IMR-90 (cell line): ENCODE measurements around the gene CDR2L. TPM values are rescaled to one million over a fixed set of nuclear protein-coding genes. Genes with fewer than 3 reads are reported as not detected.

Experiments
- ATAC-seq: fragments of 200-7000 bp; cut with Tn5 transposase; 2 replicates; pipeline ENCODE4 v1.9.1; 2020; ENCODE audit warnings: low read depth, mild to moderate bottlenecking, moderate library complexity
- BruUV-seq: library from RNA; stranded (reverse); fragments of 400-500 nt; replicated peaks from 2 replicates; lab custom pipeline; 2021; lab: Mats Ljungman, UMichigan
- CTCF ChIA-PET: fragments of 300-600 bp; formaldehyde crosslinking; extraction: SDS; loops from one replicate; lab custom pipeline; 2021; ENCODE audit warnings: antibody characterized with exemption; lab: Yijun Ruan, JAX
- POLR2A ChIA-PET: fragments of 300-600 bp; sonication (Branson Sonifier 250); formaldehyde crosslinking; loops from one replicate; lab custom pipeline; 2022; ENCODE audit warnings: antibody characterized with exemption; ENCODE audit not compliant: unreplicated experiment; lab: Charles Lee
- DNase-seq: peaks from one replicate; pipeline ENCODE4 v3.0.0; 2013
- H2AFZ ChIP-seq: replicated peaks from 2 replicates; pipeline ENCODE3; 2013; ENCODE audit warnings: low read length, mild to moderate bottlenecking; ENCODE audit not compliant: poor library complexity
- H2AK5ac ChIP-seq: 2 replicates; pipeline ENCODE4 v1.6.1; 2013; ENCODE audit warnings: low read depth, low read length, inconsistent platforms
- H2AK9ac ChIP-seq: replicated peaks from 2 replicates; pipeline ENCODE3; 2013; ENCODE audit warnings: mild to moderate bottlenecking, low read depth, low read length, moderate library complexity; ENCODE audit not compliant: poor library complexity
- H2BK120ac ChIP-seq: 2 replicates; pipeline ENCODE4 v1.6.1; 2013; ENCODE audit warnings: low read depth, low read length, inconsistent platforms
- H2BK15ac ChIP-seq: 3 replicates; pipeline ENCODE4 v1.6.1; 2013; ENCODE audit warnings: low read depth, low read length, inconsistent platforms
- H2BK20ac ChIP-seq: 2 replicates; pipeline ENCODE4 v1.6.1; 2013; ENCODE audit warnings: low read depth, mild to moderate bottlenecking, inconsistent platforms, low read length, moderate library complexity
- H2BK5ac ChIP-seq: 2 replicates; pipeline ENCODE4 v1.6.1; 2013; ENCODE audit warnings: mild to moderate bottlenecking, low read depth, low read length, inconsistent platforms; ENCODE audit not compliant: poor library complexity, severe bottlenecking
- H3K14ac ChIP-seq: replicated peaks from 2 replicates; pipeline ENCODE4 v1.6.1; 2013; ENCODE audit warnings: low read depth, low read length, inconsistent platforms
- H3K18ac ChIP-seq: 2 replicates; pipeline ENCODE4 v1.6.1; 2013; ENCODE audit warnings: low read depth, low read length, control low read depth
- H3K23ac ChIP-seq: 2 replicates; pipeline ENCODE4 v1.6.1; 2013; ENCODE audit warnings: low read depth, low read length, inconsistent platforms
- H3K27ac ChIP-seq: 2 replicates; pipeline ENCODE4 v1.5.1; 2013; ENCODE audit warnings: mild to moderate bottlenecking, control low read depth, low read length; ENCODE audit not compliant: insufficient read depth
- H3K27me3 ChIP-seq: 2 replicates; pipeline ENCODE4 v1.6.1; 2013; ENCODE audit warnings: low read length; ENCODE audit not compliant: control insufficient read depth, insufficient read depth
- H3K36me3 ChIP-seq: 2 replicates; pipeline ENCODE4 v1.6.1; 2013; ENCODE audit warnings: low read length, mixed read lengths; ENCODE audit not compliant: control insufficient read depth, insufficient read depth
- H3K4ac ChIP-seq: 2 replicates; pipeline ENCODE4 v1.6.1; 2013; ENCODE audit warnings: low read depth, low read length, inconsistent platforms
- H3K4me1 ChIP-seq: 2 replicates; pipeline ENCODE4 v1.6.1; 2013; ENCODE audit warnings: low read length, mixed read lengths; ENCODE audit not compliant: control insufficient read depth, insufficient read depth
- H3K4me2 ChIP-seq: 2 replicates; pipeline ENCODE4 v1.6.1; 2013; ENCODE audit warnings: low read depth, mild to moderate bottlenecking, control low read depth, low read length, moderate library complexity
- H3K4me3 ChIP-seq: 2 replicates; pipeline ENCODE4 v1.5.1; 2013; ENCODE audit warnings: low read depth, mild to moderate bottlenecking, control low read depth, low read length, moderate library complexity; ENCODE audit not compliant: insufficient read depth
- H3K56ac ChIP-seq: 2 replicates; pipeline ENCODE4 v1.6.1; 2013; ENCODE audit warnings: low read length, inconsistent platforms; ENCODE audit not compliant: insufficient read depth; ENCODE audit errors: extremely low read depth
- H3K79me1 ChIP-seq, 2 experiments: 2 replicates each; pipeline ENCODE4 v1.6.1; 2013; ENCODE audit warnings: low read length in 2 of 2, inconsistent platforms in 1 of 2, low read depth in 1 of 2
- H3K9ac ChIP-seq: 2 replicates; pipeline ENCODE4 v1.6.1; 2013; ENCODE audit warnings: low read depth, low read length, control low read depth
- H3K9me1 ChIP-seq: 2 replicates; pipeline ENCODE4 v1.6.1; 2013; ENCODE audit warnings: low read length, inconsistent platforms; ENCODE audit not compliant: insufficient read depth
- H3K9me3 ChIP-seq: 2 replicates; pipeline ENCODE4 v1.6.1; 2013; ENCODE audit warnings: low read length; ENCODE audit not compliant: control insufficient read depth, insufficient read depth
- H4K20me1 ChIP-seq: 2 replicates; pipeline ENCODE4 v1.6.1; 2013; ENCODE audit warnings: low read length, inconsistent platforms; ENCODE audit not compliant: insufficient read depth
- H4K5ac ChIP-seq: 2 replicates; pipeline ENCODE4 v1.6.1; 2013; ENCODE audit warnings: mild to moderate bottlenecking, low read depth, low read length, control low read depth
- H4K8ac ChIP-seq, 2 experiments: 2 replicates each; pipeline ENCODE4 v1.6.1; 2013; ENCODE audit warnings: low read depth in 2 of 2, low read length in 2 of 2, control low read depth in 1 of 2, inconsistent platforms in 1 of 2
- H4K91ac ChIP-seq: 2 replicates; pipeline ENCODE4 v1.6.1; 2013; ENCODE audit warnings: low read depth, low read length, inconsistent platforms; ENCODE audit not compliant: insufficient read depth
- BHLHE40 ChIP-seq: fragments of 150-350 bp; IDR thresholded peaks from 2 replicates; pipeline ENCODE4 v1.6.1; 2016; ENCODE audit warnings: mild to moderate bottlenecking, low read depth, low read length
- CEBPB ChIP-seq: IDR thresholded peaks from 2 replicates; pipeline ENCODE4 v1.6.1; 2012; ENCODE audit warnings: low read depth, low read length, improper control_type of control experiment
- CHD1 ChIP-seq: IDR thresholded peaks from 2 replicates; pipeline ENCODE4 v1.6.1; 2012; ENCODE audit warnings: low read depth, low read length, improper control_type of control experiment
- FOS ChIP-seq: fragments of 150-350 bp; IDR thresholded peaks from 2 replicates; pipeline ENCODE4 v1.6.1; 2016; ENCODE audit warnings: low read depth, low read length
- MAFK ChIP-seq: IDR thresholded peaks from 2 replicates; pipeline ENCODE4 v1.6.1; 2012; ENCODE audit warnings: low read depth, low read length, improper control_type of control experiment
- MAZ ChIP-seq: IDR thresholded peaks from 2 replicates; pipeline ENCODE4 v1.6.1; 2012; ENCODE audit warnings: low read depth, mild to moderate bottlenecking, low read length, improper control_type of control experiment, moderate library complexity, borderline replicate concordance
- MXI1 ChIP-seq: IDR thresholded peaks from 2 replicates; pipeline ENCODE4 v1.6.1; 2012; ENCODE audit warnings: low read depth, mild to moderate bottlenecking, low read length, moderate library complexity, borderline replicate concordance
- NFE2L2 ChIP-seq: fragments of 150-350 bp; IDR thresholded peaks from 2 replicates; pipeline ENCODE4 v1.6.1; 2016; ENCODE audit warnings: low read depth, mild to moderate bottlenecking, low read length
- POLR2A ChIP-seq: IDR thresholded peaks from 2 replicates; pipeline ENCODE4 v1.6.1; 2012; ENCODE audit warnings: mild to moderate bottlenecking, low read depth, low read length
- RAD21 ChIP-seq: IDR thresholded peaks from 2 replicates; pipeline ENCODE4 v1.6.1; 2012; ENCODE audit warnings: low read length, improper control_type of control experiment
- RCOR1 ChIP-seq: IDR thresholded peaks from 2 replicates; pipeline ENCODE4 v1.6.1; 2012; ENCODE audit warnings: mild to moderate bottlenecking, low read length, improper control_type of control experiment; ENCODE audit not compliant: insufficient replicate concordance
- RFX5 ChIP-seq: IDR thresholded peaks from 2 replicates; pipeline ENCODE4 v1.8.0; 2012; ENCODE audit warnings: low read depth, mild to moderate bottlenecking, low read length, moderate library complexity
- SMC3 ChIP-seq: fragments of 150-350 bp; IDR thresholded peaks from 2 replicates; pipeline ENCODE4 v1.6.1; 2016; ENCODE audit warnings: low read depth, mild to moderate bottlenecking, antibody characterized with exemption, low read length, moderate library complexity
- WGBS, 2 experiments: methylation state at CpG; one replicate each; pipeline versions ENCODE4 v1.1.5 to v1.1.7; 2013; ENCODE audit warnings: missing lambda C conversion rate in 2 of 2; ENCODE audit not compliant: insufficient read length in 1 of 2; ENCODE audit errors: extremely low coverage in 2 of 2; 5-methylcytosine and 5-hydroxymethylcytosine counted together
- dilution Hi-C: fragments of 300-500 bp; cut with HindIII; formaldehyde crosslinking; loops from one replicate; pipeline ENCODE4 v1.14.3; 2018; ENCODE audit warnings: low sequenced_read_pairs; ENCODE audit not compliant: unreplicated experiment
- in situ Hi-C: fragments of 300-500 bp; cut with MboI; formaldehyde crosslinking; loops from 3 replicates; pipeline ENCODE4 v1.14.3; 2019; ENCODE audit warnings: low sequenced_read_pairs, inconsistent platforms, mixed read lengths
- intact Hi-C: fragments of 100-400 bp; cut with micrococcal nuclease; formaldehyde crosslinking; loops from 2 replicates; pipeline ENCODE4 v1.10.0; 2022
- polyA plus RNA-seq, 3 experiments: library from polyadenylated mRNA; depleted of rRNA; stranded (reverse); fragments of >200 nt; gene quantifications; 2 replicates each; pipeline ENCODE4 v1.2.3, GENCODE V29; 2012; ENCODE audit warnings: low replicate concordance in 1 of 3
- total RNA-seq: library from RNA; depleted of rRNA; stranded (reverse); fragments of >200 nt; gene quantifications from 2 replicates; pipeline ENCODE4 v1.2.3, GENCODE V29; 2012
- TF ChIP-seq, protein P1 (sequence below): fragments of 150-350 bp; IDR thresholded peaks from 2 replicates; pipeline ENCODE4 v1.6.1; 2016; ENCODE audit warnings: low read depth, mild to moderate bottlenecking, low read length, moderate library complexity, borderline replicate concordance
- TF ChIP-seq, protein P2 (sequence below): fragments of 150-350 bp; IDR thresholded peaks from 2 replicates; pipeline ENCODE4 v1.6.1; 2017; ENCODE audit warnings: mild to moderate bottlenecking, antibody characterized with exemption, low read length, low read depth
- TF ChIP-seq, protein P3 (sequence below): conservative IDR thresholded peaks from 2 replicates; pipeline ENCODE4 v1.5.1; 2012; ENCODE audit warnings: mild to moderate bottlenecking, low read depth, low read length, improper control_type of control experiment

Gene CDR2L
- total and polyA plus RNA-seq, 2 of the 4 experiments (the other 2 are of a cell fraction) = 5.7 to 18.9 TPM

DNA sequence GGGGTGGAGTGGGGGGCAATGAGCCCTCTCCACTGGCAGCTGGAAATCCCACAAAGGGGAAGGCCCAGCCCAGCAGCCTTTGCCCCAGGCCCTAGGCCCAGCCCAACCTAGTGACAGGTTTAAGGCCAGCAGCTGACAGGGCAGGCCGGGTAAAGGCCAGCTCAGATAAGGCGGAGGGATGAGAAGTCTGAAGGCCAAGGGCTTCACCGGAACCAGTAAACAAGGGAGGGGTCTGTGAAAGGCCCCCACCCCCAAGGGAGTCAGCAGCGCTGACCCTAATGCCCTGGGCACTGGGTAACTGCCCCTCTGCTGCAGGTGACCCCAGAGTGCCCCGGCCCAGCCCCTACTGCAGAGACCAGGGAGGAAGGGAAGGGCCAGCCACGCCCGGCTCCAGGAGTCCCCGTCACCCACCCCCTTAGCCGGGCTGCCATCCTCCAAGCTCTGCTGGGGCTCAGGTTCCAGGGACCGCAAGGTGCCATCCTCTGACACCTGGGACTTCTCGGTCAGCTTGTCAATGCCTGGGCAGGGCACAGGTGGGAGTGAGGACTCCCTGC, 34.2 kb upstream of the CDR2L start:
- H3K9ac ChIP-seq = no peak overlapping the region
- H2AK5ac ChIP-seq = no peak overlapping the region
- H2AK9ac ChIP-seq = no peak overlapping the region
- no peak overlapping the region for H4K91ac ChIP-seq
- no peak overlapping the region for H3K4me3 ChIP-seq
- H2BK120ac ChIP-seq = no peak overlapping the region
- dilution Hi-C loops = no loop called here
- WGBS, 2 experiments = 82% methylated on average over 2 of the region's 11 CpGs; no CpG with 5 or more reads in 1 of the 2 experiments
- no peak overlapping the region for H3K18ac ChIP-seq
- no peak overlapping the region for H3K23ac ChIP-seq
- BruUV-seq = no TSS peak
- no peaks in the 10 kb centered on the region for H3K9me1 ChIP-seq
- TF ChIP-seq RAD21 = no peak
- TF ChIP-seq MAFK = no peak
- no peak for TF ChIP-seq POLR2A
- TF ChIP-seq FOS = no peak
- TF ChIP-seq SMC3 = no peak
- TF ChIP-seq, protein P1, sequence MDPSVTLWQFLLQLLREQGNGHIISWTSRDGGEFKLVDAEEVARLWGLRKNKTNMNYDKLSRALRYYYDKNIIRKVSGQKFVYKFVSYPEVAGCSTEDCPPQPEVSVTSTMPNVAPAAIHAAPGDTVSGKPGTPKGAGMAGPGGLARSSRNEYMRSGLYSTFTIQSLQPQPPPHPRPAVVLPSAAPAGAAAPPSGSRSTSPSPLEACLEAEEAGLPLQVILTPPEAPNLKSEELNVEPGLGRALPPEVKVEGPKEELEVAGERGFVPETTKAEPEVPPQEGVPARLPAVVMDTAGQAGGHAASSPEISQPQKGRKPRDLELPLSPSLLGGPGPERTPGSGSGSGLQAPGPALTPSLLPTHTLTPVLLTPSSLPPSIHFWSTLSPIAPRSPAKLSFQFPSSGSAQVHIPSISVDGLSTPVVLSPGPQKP = no peak
- no peak for TF ChIP-seq MAZ
- no peak for TF ChIP-seq RFX5
- no peak for TF ChIP-seq CHD1
- TF ChIP-seq NFE2L2 = no peak
- TF ChIP-seq CEBPB = no peak
- TF ChIP-seq, protein P2, sequence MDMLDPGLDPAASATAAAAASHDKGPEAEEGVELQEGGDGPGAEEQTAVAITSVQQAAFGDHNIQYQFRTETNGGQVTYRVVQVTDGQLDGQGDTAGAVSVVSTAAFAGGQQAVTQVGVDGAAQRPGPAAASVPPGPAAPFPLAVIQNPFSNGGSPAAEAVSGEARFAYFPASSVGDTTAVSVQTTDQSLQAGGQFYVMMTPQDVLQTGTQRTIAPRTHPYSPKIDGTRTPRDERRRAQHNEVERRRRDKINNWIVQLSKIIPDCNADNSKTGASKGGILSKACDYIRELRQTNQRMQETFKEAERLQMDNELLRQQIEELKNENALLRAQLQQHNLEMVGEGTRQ = no peak
- TF ChIP-seq, protein P3, sequence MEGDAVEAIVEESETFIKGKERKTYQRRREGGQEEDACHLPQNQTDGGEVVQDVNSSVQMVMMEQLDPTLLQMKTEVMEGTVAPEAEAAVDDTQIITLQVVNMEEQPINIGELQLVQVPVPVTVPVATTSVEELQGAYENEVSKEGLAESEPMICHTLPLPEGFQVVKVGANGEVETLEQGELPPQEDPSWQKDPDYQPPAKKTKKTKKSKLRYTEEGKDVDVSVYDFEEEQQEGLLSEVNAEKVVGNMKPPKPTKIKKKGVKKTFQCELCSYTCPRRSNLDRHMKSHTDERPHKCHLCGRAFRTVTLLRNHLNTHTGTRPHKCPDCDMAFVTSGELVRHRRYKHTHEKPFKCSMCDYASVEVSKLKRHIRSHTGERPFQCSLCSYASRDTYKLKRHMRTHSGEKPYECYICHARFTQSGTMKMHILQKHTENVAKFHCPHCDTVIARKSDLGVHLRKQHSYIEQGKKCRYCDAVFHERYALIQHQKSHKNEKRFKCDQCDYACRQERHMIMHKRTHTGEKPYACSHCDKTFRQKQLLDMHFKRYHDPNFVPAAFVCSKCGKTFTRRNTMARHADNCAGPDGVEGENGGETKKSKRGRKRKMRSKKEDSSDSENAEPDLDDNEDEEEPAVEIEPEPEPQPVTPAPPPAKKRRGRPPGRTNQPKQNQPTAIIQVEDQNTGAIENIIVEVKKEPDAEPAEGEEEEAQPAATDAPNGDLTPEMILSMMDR = no peak
- no peak for TF ChIP-seq MXI1
- no peak for TF ChIP-seq RCOR1
- TF ChIP-seq BHLHE40 = no peak
- H3K14ac ChIP-seq = no peak overlapping the region
- H2BK20ac ChIP-seq = no peak overlapping the region
- in situ Hi-C loops = loop anchor here (10.0 kb wide), 1 partner anchor 208 kb away; the partner anchor contains the start of gene NHERF1
- ChIA-PET POLR2A (no interaction called here), CTCF (no interaction called here)
- H3K9me3 ChIP-seq = no peaks in the 10 kb centered on the region
- H3K79me1 ChIP-seq = no peaks in the 10 kb centered on the region
- H4K5ac ChIP-seq = no peak overlapping the region
- H3K27ac ChIP-seq = no peak overlapping the region
- H2AFZ ChIP-seq = no peak overlapping the region
- no peaks in the 10 kb centered on the region for H4K20me1 ChIP-seq
- H2BK5ac ChIP-seq = no peak overlapping the region
- H3K36me3 ChIP-seq = no peaks in the 10 kb centered on the region
- no peak overlapping the region for H2BK15ac ChIP-seq
- DNase-seq = no peak
- ATAC-seq = no peak
- no peak overlapping the region for H4K8ac ChIP-seq
- no peak overlapping the region for H3K4ac ChIP-seq
- no peak overlapping the region for H3K56ac ChIP-seq
- no peak overlapping the region for H3K4me2 ChIP-seq
- H3K4me1 ChIP-seq = no peaks in the 10 kb centered on the region
- intact Hi-C loops = no loop called here
- peaks cover 50% of the 10 kb centered on the region for H3K27me3 ChIP-seq
